Measurements from ENCODE around the gene ZFP90.
"Not testable (repeated sequence)": the region's sequence is repeated elsewhere in the genome, so short reads cannot be mapped to it uniquely, and the experiment has no call there.

The ZFP90 gene

DNA sequence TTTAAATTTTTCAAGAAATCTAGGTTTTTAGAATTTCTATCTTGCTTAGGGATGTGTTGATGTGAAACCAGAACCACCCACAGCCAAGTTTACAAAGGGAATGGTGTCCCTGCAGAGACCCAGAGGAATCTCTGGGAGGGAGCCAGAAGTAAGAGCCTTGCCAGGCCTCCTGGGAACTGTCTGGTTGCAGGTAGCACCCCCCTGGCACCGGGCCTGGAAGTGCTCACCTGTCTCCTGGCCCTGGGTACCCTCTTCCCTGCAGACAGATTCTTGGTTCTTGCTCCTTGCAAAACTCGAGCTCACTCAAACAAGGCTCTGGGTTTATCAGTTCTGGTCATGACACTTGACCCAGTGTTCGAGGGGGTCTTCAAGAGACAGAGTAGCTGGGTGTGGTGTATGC, 24.6 kb upstream of the ZFP90 start:
- no peak overlapping the region for H3K27ac ChIP-seq
- H3K4me3 ChIP-seq: no peak overlapping the region

DNA sequence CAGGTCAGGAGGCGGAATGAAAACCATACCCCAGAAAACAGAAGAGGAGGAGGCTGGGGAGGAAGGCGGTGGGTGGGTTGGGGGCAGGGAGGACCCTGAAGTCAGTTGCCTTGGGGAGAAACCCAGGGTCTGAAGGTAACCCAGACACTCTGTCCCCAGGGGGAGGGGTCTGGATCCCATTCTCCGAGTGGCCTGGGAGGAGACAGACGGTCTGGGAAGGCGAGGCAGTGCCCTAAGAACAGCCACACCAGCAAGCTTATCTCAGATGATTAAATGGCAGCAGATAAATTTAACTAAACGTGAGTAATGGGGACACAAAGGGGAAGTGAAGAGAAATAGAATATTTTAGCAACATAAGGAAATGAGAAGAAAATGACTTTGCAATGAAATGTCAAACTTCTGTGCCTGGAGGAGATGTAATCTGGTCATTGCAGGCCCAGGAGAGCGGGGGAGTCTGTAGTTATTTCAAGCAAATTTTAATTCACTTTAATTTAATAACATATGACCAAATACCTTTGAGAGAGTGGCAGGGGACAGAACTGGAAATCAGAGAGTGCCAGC, 21.4 kb upstream of the ZFP90 start:
- no peak overlapping the region for H3K4me3 ChIP-seq
- H3K27ac ChIP-seq: no peak overlapping the region

DNA sequence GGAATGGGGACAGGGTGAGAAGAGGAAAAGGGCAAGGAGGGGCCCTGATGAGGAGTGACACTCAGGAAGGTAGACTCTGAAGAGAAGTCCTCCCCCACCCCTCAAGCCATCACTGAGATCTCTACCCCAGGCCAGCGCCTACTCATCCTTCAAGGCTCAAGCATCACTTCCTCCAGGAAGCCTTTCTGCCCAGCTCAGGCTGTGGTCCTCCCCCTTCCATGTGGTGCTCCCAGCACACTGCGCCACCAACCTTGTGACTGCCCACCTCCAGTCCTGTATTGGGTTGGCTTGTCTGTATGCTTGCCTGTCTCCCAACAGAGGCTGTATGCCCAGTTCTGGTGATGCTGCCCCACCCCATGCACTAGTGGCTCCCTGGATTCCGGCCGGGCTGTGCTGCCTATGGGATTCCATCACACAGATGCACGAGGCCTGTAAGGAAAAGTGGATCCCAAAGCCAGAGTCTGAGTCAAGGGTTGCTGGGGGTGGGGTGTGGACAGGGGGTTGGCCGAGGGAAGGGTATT, 19.8 kb upstream of the ZFP90 start:
- Histone ChIP-seq H3K4me3 (no peak overlapping the region), H3K27ac (no peak overlapping the region)

DNA sequence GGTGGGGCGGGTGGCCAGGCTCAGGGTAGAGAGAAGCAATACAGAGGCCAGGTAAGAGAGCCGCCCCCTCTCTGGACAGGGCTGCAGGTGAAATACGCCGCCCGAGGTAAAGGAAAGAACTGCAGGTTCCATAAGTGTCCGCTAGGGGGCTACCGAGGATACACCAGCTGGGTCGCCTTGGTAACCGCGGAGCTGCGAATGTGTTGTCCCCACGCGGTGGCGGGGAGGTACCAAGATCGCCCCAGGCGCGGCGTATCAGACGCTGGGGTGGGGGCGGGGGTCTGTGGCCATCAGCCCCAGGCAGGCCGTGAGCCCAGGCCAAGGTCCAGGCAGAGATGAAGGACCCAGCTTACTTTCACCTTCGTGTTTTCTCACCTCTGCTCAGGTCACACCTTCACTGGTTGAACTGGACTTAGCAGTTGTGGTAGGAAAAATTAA, 18.4 kb upstream of the ZFP90 start:
- Histone ChIP-seq H3K4me3 (peak overlapping the region in 1 of 7 experiments; percentile 22), H3K27ac (no peak overlapping the region)

DNA sequence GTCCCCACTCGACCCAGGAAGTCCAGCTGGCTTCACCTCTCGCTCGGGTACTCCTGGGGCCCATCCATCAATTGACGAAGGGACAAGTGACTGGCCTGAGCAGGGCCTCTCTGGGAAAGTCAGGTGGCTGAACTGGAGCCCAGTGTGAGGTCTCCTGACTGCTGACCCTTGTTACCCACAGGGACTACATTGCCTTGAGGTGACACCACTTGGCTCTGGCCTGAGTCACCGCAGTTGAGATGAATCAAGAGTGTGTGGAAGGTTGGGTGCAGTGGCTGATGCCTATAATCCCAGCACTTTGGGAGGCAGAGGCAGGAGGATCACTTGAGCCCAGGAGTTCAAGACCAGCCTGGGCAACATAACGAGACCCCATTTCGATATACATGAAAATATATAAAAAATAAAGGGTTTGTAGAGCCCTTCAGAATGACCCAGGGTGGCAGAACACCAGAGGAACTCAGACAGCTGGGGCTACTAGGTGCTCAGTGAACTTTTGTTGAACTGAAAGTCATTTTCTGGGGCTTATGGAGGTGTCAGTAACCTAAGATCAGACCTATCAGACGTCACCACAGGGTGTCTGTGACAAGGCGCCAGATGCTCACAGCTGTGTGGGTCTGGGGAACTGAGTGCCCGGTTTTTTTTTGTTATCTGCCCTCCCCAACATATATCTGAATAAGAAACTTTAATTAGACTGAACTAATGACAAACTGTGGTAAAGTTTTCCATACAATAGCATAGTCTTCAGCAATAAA, 14.8 kb upstream of the ZFP90 start:
- H3K27ac ChIP-seq: no peak overlapping the region

DNA sequence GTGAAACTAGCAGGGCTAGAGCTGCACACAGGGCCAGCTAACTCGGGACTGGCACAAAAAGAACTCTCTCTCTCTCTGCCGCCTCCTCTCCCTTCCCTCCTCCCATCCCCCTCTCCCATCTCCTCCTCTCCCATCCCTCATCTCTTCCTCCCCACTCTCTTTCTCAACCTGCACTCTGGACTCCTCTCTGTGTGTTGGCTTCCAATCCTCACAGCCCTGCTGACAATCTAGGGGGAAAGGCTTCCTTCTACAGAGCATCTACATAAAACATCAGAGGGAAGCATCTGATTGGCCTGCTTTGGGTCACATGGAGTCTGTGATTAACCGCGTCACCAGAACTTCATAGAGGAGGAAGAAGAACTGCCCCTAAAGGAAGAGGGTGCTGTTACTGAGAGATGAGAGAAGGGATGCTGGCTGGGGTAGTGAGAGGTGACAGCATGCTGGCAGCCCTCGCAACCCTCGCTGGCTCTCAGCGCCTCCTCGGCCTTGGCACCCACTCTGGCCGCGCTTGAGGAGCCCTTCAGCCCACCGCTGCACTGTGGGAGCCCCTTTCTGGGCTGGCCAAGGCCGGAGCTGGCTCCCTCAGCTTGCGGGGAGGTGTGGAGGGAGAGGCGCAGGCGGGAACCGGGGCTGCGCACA, 12.8 kb upstream of the ZFP90 start:
- Histone ChIP-seq H3K4me3 (no peak overlapping the region), H3K27ac (no peak overlapping the region)

More for the DNA sequence above, 14.8 kb upstream of the ZFP90 start:
- H3K4me3 ChIP-seq: no peak overlapping the region

DNA sequence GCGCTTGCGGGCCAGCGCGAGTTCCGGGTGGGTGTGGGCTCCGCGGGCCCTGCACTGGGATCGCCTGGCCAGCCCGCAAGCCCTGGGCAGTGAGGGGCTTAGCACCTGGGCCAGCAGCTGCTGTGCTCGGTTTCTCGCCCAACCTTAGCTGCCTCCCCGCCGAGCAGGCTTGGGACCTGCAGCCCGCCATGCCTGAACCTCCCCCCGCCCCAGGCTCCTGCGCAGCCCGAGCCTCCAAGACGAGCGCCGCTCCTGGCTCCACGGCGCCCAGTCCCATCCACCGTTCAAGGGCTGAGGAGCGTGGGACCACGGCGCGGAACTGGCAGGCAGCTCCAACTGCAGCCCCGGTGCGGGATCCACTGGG, 12.3 kb upstream of the ZFP90 start:
- no peak overlapping the region for H3K27ac ChIP-seq

DNA sequence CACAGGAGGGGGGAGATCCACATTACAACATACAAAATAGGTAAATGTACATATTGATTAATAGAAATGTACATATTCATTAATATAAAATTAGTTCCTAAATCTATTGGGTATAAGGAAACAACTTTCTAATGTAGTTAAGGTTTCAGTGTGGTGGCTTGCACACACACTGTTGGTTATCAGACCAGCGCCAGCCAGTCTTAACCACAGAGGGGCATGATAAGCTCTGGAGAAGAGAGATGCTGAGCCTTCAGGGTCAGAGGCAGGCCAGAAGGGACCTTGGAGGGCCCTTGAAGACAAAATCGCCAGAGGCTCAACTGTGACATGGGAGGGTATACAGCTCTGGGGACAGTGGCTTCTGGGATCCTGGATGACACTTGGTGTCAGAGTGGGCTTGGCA, 10.9 kb upstream of the ZFP90 start:
- Histone ChIP-seq H3K27ac (no peak overlapping the region), H3K4me3 (no peak overlapping the region)

More for the DNA sequence above, 12.3 kb upstream of the ZFP90 start:
- H3K4me3 ChIP-seq: no peak overlapping the region

DNA sequence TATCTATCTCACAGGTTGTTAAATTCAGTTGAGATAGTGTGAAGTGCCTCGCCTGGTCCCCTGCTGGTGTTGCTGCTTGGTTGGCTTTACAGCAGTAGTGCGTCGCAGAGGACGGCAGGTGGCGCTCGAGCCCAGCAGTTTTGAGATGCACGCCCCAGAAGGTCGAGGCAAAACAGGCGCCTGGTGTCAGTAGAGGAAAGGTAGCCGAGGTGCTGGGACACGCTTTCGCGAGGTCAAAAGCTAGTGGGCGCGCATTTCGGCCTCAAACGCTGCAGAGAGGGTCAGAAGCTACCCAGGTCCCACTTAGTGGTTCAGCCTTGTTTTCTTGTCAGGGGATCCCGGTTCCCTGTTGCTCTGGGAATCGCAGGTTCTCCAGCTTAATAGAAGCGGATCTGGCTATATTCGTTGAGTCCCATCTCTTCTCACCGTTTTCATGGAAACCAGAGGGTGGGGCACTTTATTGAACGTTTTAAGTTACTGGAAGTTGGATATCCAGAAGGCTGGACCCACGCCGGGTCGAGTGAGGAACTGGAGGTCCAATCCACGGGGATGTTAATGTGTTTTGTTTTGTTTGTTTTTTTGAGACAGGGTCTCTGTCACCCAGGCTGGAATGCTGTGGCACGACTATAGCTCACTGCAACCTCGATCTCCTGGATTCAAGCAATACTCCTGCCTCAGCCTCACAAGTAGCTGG, 10.3 kb upstream of the ZFP90 start:
- Histone ChIP-seq H3K27ac (no peak overlapping the region), H3K4me3 (peak overlapping the region in 1 of 7 experiments; percentile 22)

DNA sequence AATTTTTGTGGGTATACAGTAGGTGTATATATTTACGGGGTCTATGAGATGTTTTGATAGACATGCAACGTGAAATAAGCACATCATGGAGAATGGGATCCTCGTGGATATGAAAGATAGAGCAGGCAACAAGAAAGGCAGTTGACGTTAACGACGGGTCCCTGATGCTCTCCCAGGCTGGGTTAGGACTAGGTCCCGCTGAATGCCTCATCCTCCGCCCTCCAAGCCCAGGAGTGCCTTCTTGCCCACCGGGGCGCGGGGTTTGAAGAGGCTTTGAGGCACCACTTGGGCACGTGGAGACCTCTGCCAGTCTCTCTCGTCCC, 9.5 kb upstream of the ZFP90 start:
- H3K4me3 ChIP-seq: peak overlapping the region; percentile 70 to 89 (median 84)
- peak overlapping the region in 8 of 21 experiments; percentile 39 to 85 (median 62) for H3K27ac ChIP-seq

DNA sequence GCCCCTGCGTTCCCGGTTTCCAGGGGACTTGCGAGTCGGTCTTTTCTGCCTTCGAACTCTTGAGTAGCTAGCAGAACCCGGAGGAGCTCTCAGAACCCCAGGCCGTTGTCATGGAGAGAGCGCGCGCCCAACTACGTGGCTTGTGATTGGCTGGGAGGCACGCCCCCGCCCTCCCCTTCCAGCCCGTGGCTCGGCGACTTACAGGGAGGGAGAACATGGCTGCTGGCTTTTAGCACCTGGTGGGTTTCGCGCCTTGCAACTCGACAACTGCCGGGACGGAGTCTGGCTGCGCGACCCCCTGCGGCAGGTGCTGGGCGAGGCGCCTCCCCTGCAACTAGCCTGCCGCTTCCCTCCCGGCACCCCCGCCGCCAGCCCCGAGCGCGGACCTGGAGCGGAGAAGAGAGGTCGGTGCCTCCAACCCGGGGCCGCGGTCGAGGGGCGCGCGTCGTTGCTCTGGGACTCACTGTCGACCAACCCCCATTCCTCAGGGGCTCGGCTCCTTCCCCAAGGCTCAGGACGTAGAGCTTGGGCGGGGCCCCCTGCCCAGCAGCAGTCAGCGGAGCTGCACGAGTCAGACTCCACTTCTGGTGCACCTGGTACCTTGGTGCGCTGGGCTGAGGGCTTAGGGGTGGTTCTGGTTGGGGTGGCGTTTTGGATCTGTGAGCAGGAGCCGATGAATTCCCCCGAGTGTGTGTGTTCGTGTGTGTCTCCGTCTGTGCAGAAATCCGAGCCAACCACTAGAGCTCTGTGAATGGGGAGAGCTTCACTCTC, 9.0 kb upstream of the ZFP90 start:
- H3K4me3 ChIP-seq: peak overlapping the region; percentile 70 to 89 (median 84)
- peak overlapping the region in 14 of 21 experiments; percentile 39 to 85 (median 66) for H3K27ac ChIP-seq

DNA sequence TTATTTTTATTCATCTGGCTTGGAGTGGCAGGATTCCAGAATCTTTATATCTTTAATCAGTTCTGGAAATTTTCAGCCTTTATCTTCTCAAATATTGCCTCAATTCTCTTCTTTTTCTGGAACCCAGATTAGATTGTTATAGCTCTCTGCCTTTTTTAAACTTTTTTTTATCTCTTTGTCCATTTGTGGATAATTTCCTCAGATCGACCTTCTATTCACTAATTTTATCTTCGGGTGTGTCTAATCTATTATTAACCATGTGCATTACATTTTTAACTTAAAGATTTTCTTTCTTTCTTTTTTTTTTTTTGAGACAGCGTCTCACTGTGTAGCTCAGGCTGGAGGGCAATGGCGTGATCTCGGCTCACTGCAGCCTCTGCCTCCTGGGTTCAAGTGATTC, 5.2 kb upstream of the ZFP90 start:
- no peak overlapping the region for H3K4me3 ChIP-seq
- no peak overlapping the region for H3K27ac ChIP-seq

DNA sequence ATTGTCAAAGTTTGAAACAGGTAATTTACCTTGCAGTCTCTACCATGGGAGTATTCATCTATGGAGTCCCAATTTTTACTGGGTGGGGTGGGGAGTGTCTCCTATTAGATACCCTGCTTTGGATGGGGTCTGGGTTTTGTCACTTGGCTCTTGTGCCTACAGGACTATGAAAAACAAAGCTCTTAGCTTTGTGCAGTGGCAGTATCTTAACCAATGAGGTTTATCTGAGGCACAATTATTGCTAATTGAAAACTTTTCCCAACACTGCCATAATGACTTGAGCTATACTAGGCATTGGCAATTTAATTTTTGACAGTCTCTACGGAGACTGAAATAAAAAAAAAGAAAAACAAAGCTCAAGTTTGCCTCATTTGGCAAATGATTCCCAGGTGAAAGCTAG, 3.8 kb upstream of the ZFP90 start:
- H3K4me3 ChIP-seq: no peak overlapping the region
- H3K27ac ChIP-seq: peak overlapping the region in 1 of 21 experiments; percentile 47

DNA sequence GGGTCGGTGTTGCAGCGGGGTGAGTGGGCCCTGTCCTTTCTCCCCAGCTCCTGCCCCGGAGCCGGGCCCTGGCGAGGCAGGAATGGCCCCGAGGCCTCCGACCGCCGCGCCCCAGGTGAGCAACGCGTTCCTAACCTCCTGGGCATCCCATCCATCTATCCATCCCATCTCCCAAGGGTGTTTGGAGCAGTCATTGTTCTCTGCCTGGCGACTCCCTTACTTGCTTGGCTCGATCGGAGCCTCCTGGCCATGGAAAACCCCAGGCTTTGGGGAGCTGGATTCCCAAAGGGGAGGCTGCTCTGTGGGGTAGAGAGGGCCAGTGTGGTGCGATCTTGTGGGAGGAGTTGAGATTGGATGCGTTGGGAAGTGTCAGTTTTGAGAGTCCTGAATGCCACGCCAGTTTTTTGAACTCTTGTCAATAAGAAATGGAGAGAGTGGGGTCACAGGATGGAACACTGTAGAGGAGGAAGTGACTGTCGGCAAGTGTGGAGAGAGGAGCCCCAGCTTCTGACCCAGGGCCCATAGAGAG, 684 bp downstream of the ZFP90 start:
- Histone ChIP-seq H3K27ac (peak overlapping the region; percentile 62 to 95 (median 88)), H3K4me3 (peak overlapping the region; percentile 72 to 95 (median 85))

DNA sequence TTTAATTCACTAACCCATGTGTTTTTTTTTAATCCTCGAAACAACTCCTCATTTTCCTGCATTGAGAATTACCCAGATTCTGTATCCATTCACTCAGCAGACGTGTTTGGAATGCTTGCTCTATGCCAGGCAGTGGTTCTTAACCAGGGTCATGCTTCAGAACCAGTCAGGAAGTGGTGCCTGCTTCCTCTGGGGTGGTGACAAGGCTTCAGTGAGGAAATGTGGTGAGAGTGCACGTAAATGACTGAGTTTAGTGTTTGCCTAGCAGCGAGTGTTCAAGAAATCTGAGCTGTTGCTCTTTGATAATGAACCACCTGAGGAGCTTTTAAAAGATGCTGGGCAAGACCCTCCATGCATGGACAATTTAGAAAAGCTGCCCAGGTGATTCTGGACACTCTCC, 9.9 kb downstream of the ZFP90 start:
- no peak overlapping the region for H3K27ac ChIP-seq

DNA sequence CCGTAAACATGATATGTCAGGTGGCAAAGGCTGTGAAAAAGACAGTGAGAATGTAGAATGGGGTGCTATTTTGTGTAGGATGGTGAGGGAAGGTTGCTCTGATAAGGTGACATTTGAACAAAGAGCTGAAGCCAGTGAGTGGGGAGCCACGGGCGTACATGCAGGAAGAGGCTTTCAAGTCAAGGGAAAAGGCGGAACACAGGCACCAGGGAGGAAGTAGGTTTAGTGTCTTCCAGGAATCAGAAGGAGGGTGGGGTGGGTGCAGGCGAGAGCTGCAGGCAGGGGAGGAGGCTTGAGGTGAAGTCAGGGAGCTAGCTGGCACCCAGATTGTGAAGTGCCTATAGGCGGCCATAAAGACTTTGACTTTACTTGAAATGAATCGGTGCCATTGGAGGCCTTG, 14.1 kb downstream of the ZFP90 start:
- H3K27ac ChIP-seq: no peak overlapping the region
- H3K4me3 ChIP-seq: no peak overlapping the region

More for the DNA sequence above, 9.9 kb downstream of the ZFP90 start:
- H3K4me3 ChIP-seq: no peak overlapping the region

DNA sequence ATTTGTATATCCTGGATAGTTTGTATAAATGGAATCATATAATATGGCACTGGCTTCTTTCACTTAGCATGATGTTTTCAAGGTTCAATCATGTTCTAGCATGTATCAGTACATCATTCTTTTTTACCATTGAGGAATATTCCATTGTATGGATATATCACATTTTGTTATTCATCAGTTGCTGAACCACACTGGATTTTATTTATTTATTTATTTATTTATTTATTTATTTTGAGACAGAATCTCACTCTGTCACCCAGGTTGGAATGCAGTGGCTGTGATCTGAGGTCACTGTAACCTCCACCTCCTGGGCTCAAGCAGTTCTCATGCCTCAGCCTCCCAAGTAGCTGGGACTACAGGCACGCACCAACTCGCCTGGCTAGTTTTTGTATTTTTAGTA, 21.2 kb downstream of the ZFP90 start:
- H3K4me3 ChIP-seq, H3K27ac ChIP-seq: not testable (repeated sequence)

DNA sequence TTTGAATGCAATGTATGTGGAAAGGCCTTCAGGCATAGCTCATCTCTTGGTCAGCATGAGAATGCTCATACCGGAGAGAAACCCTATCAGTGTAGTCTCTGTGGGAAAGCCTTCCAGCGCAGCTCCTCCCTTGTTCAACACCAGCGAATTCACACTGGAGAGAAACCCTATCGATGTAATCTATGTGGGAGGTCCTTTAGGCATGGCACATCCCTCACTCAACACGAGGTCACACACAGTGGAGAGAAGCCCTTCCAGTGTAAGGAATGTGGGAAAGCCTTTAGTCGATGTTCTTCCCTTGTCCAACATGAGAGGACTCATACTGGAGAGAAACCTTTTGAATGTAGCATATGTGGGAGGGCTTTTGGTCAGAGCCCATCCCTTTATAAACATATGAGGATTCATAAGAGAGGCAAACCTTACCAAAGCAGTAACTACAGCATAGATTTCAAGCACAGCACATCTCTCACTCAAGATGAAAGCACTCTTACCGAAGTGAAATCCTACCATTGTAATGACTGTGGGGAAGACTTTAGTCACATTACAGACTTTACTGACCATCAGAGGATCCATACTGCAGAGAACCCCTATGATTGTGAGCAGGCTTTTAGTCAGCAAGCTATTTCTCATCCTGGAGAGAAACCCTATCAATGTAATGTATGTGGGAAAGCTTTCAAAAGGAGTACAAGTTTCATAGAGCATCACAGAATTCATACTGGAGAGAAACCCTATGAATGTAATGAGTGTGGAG, 24.7 kb downstream of the ZFP90 start:
- no peak overlapping the region for H3K27ac ChIP-seq
- no peak overlapping the region for H3K4me3 ChIP-seq
